Upper lobe of right lung (tissue), 1 donor: ENCODE data around the gene HEMGN. TPM values are rescaled to one million over a fixed set of nuclear protein-coding genes. Genes with fewer than 3 reads are reported as not detected.
A peak's percentile ranks its signal among the peaks of the same experiment; 100 is the strongest.

Experiments
- ATAC-seq: fragments of 200-7000 bp; cut with Tn5 transposase; one replicate; pipeline ENCODE4 v1.9.1; 2020; ENCODE audit warnings: mild to moderate bottlenecking, moderate library complexity
- DNase-seq: peaks from one replicate; pipeline ENCODE4 v3.0.0-alpha.2; 2020
- H3K27ac ChIP-seq: fragments of 200-600 bp; one replicate; pipeline ENCODE4 v1.8.0; 2022
- H3K27me3 ChIP-seq: fragments of 200-600 bp; one replicate; pipeline ENCODE4 v1.8.0; 2022; ENCODE audit warnings: mild to moderate bottlenecking
- H3K36me3 ChIP-seq: fragments of 200-600 bp; one replicate; pipeline ENCODE4 v1.8.0; 2022
- H3K4me1 ChIP-seq: fragments of 200-600 bp; one replicate; pipeline ENCODE4 v1.8.0; 2022
- H3K4me3 ChIP-seq: fragments of 200-600 bp; one replicate; pipeline ENCODE4 v1.8.0; 2022; ENCODE audit warnings: mild to moderate bottlenecking
- H3K9me3 ChIP-seq: fragments of 200-600 bp; one replicate; pipeline ENCODE4 v1.8.0; 2022
- intact Hi-C: fragments of 100-400 bp; cut with DNase I; formaldehyde crosslinking; loops from one replicate; pipeline ENCODE4 v1.11.0; 2022
- total RNA-seq: library from RNA; stranded (reverse); fragmentation: NEBNext Ultra II Directional; extraction: Animal tissue kit (Norgen Biotek cat#: 25700); gene quantifications from one replicate; pipeline ENCODE4 v1.2.1, GENCODE V29; 2021
- TF ChIP-seq, protein P1 (sequence below): fragments of 200-600 bp; IDR thresholded peaks from one replicate; pipeline ENCODE4 v1.8.0; 2022; ENCODE audit warnings: antibody characterized with exemption
- donor health status: DM: no; HTN: yes; CAD: no; lungs with severe emphysema.

The HEMGN gene
- total RNA-seq, 1 donor from 2014 or later = not detected

- H3K4me1 ChIP-seq = peaks cover 19% of the 10 kb centered on the region
- peaks cover 47% of the 10 kb centered on the region for H3K36me3 ChIP-seq
- DNase-seq (peak; percentile 71), ATAC-seq (peak; percentile 62)
- H3K27ac ChIP-seq = peak overlapping the region; percentile 69
- intact Hi-C loops = loop anchor here (10.0 kb wide), 1 partner anchor 202 kb away; no protein-coding TSS in a partner anchor
- no peaks in the 10 kb centered on the region for H3K27me3 ChIP-seq
- H3K4me3 ChIP-seq = peak overlapping the region; percentile 9
- no peaks in the 10 kb centered on the region for H3K9me3 ChIP-seq
- TF ChIP-seq, protein P1, sequence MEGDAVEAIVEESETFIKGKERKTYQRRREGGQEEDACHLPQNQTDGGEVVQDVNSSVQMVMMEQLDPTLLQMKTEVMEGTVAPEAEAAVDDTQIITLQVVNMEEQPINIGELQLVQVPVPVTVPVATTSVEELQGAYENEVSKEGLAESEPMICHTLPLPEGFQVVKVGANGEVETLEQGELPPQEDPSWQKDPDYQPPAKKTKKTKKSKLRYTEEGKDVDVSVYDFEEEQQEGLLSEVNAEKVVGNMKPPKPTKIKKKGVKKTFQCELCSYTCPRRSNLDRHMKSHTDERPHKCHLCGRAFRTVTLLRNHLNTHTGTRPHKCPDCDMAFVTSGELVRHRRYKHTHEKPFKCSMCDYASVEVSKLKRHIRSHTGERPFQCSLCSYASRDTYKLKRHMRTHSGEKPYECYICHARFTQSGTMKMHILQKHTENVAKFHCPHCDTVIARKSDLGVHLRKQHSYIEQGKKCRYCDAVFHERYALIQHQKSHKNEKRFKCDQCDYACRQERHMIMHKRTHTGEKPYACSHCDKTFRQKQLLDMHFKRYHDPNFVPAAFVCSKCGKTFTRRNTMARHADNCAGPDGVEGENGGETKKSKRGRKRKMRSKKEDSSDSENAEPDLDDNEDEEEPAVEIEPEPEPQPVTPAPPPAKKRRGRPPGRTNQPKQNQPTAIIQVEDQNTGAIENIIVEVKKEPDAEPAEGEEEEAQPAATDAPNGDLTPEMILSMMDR = no peak
Measured at GRCh38 chr9:97907046-97907445, 30.9 kb downstream of the HEMGN start.

DNA sequence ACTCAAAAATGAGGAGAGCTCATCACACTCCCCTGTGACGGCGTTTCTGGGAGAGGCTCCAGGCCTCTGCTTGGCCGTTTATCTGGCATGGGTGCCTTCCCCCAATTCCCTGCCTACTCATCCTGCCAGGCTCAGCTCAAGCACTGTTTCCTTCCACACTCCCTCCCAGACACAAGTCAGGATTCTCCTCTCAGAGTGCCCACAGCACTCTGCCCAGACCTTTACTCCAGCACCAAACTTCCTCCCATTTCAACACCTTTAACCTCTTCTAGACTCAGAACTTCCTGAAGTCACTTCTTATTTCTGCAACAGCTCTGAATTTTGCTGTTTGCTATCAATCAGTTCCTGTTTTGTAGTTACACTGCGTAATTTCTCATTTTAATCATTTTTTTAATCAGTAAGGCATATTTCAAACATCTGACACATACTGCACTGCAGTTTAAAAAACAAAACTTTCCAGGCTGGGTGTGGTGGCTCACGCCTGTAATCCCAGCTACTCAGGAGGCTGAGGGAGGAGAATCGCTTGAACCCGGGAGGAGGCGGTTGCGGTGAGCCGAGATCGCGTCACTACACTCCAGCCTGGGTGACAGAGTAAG lies 31.6 kb downstream of the HEMGN start:
- H3K4me1 ChIP-seq = peaks cover 19% of the 10 kb centered on the region
- peak overlapping the region; percentile 69 for H3K27ac ChIP-seq
- ATAC-seq (peak; percentile 85), DNase-seq (peak; percentile 67)
- TF ChIP-seq, protein P1 = no peak
- H3K4me3 ChIP-seq = peak overlapping the region; percentile 9
- no peaks in the 10 kb centered on the region for H3K9me3 ChIP-seq
- no peaks in the 10 kb centered on the region for H3K27me3 ChIP-seq
- peaks cover 40% of the 10 kb centered on the region for H3K36me3 ChIP-seq
- intact Hi-C loops = loop anchor here (10.0 kb wide), 1 partner anchor 202 kb away; no protein-coding TSS in a partner anchor

DNA sequence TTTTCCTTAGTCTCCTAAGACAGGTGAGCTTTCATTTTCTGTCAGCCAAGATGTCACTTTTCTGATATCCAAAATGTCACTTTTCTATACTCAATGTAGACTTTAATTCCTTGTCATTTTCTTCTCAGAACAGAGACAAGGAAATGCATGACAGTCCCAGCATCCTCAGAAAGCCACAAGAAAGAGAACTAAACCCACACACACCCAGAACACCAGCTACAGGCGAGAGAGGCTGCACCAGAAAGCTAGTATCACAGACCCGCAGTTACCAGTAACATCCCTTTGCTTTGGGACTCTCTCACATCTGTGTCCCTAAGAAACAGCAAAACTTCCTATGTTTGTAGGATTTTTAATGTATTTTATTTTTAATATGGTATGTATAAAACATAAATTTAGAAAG lies 32.7 kb downstream of the HEMGN start:
- peak; percentile 46 for ATAC-seq
- TF ChIP-seq, protein P1 = no peak
- Histone ChIP-seq H3K36me3 (peaks cover 32% of the 10 kb centered on the region), H3K27ac (peak overlapping the region; percentile 69), H3K4me1 (peaks cover 19% of the 10 kb centered on the region), H3K27me3 (no peaks in the 10 kb centered on the region), H3K4me3 (no peak overlapping the region), H3K9me3 (no peaks in the 10 kb centered on the region)
- no peak for DNase-seq
- intact Hi-C loops = loop anchor here (10.0 kb wide), 1 partner anchor 200 kb away; no protein-coding TSS in a partner anchor

GRCh38 chr9:97904725-97905124 lies 33.2 kb downstream of the HEMGN start:
- peak overlapping the region; percentile 69 for H3K27ac ChIP-seq
- H3K36me3 ChIP-seq = peaks cover 32% of the 10 kb centered on the region
- DNase-seq = no peak
- no peaks in the 10 kb centered on the region for H3K9me3 ChIP-seq
- ATAC-seq = no peak
- TF ChIP-seq, protein P1 = no peak
- no peak overlapping the region for H3K4me3 ChIP-seq
- no peaks in the 10 kb centered on the region for H3K27me3 ChIP-seq
- peaks cover 19% of the 10 kb centered on the region for H3K4me1 ChIP-seq
- intact Hi-C loops = loop anchor here (10.0 kb wide), 1 partner anchor 200 kb away; no protein-coding TSS in a partner anchor

DNA sequence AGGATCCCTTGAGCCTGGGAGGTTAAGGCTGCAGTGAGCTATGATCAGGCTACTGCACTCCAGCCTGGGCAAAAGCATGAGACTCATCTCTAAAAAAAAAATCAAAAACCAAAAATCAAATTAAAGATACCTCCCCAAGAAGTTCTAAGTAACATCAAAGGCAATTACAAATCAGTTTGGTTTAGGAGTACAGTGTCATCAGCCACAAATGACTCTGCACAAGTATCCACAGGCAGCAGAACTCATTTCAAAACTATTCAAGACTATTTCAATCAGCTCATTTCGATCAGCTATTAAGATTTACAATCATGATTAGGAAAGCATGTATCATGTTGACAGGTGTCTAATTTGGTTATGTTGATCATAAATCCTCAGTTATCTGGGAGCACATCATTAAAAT lies 34.8 kb downstream of the HEMGN start:
- TF ChIP-seq, protein P1 = no peak
- Histone ChIP-seq H3K36me3 (peaks cover 22% of the 10 kb centered on the region), H3K4me1 (peaks cover 19% of the 10 kb centered on the region), H3K9me3 (no peaks in the 10 kb centered on the region), H3K27ac (no peak overlapping the region), H3K27me3 (no peaks in the 10 kb centered on the region), H3K4me3 (no peak overlapping the region)
- no peak for ATAC-seq
- DNase-seq = no peak
- intact Hi-C loops = loop anchor here (10.0 kb wide), 1 partner anchor 198 kb away; no protein-coding TSS in a partner anchor
